Left lung (tissue), 10 donors: ENCODE measurements around the gene LRMDA. TPM values are rescaled to one million over a fixed set of nuclear protein-coding genes. Genes with fewer than 3 reads are reported as not detected.
A peak's percentile ranks its signal among the peaks of the same experiment; 100 is the strongest.

Source experiments
- ATAC-seq: fragments of 200-7000 bp; cut with Tn5 transposase; one replicate; pipeline ENCODE4 v1.9.1; 2020; ENCODE audit warnings: moderate library complexity
- DNase-seq, 4 donors: peaks; one replicate each; pipeline ENCODE4 v3.0.0-alpha.2; 2013 to 2020
- H3K27ac ChIP-seq, 2 donors: fragments of 200-600 bp; sonication (generic) in 1 of 2; one replicate each; pipeline versions ENCODE4 v1.5.0 to v1.8.0; 2020 to 2021
- H3K27me3 ChIP-seq, 2 donors: fragments of 200-600 bp; sonication (generic) in 1 of 2; one replicate each; pipeline versions ENCODE4 v1.5.0 to v1.8.0; 2020 to 2021
- H3K36me3 ChIP-seq, 2 donors: fragments of 200-600 bp; sonication (generic) in 1 of 2; one replicate each; pipeline versions ENCODE4 v1.5.0 to v1.8.0; 2020 to 2021
- H3K4me1 ChIP-seq, 2 donors: fragments of 200-600 bp; one replicate each; pipeline ENCODE4 v1.8.0; 2021
- H3K4me3 ChIP-seq, 2 donors: fragments of 200-600 bp; sonication (generic) in 1 of 2; one replicate each; pipeline versions ENCODE4 v1.5.0 to v1.8.0; 2020 to 2021; ENCODE audit warnings: mild to moderate bottlenecking in 1 of 2
- H3K9me3 ChIP-seq, 2 donors: fragments of 200-600 bp; sonication (generic) in 1 of 2; one replicate each; pipeline versions ENCODE4 v1.5.0 to v1.8.0; 2020 to 2021
- intact Hi-C, 2 donors: fragments of 100-400 bp; cut with DNase I; formaldehyde crosslinking; loops; one replicate each; pipeline versions ENCODE4 v1.11.2 to v1.14.2; 2022
- polyA plus RNA-seq, 6 donors: library from polyadenylated mRNA; unstranded; fragments of 120-200 nt; gene quantifications; one replicate each; pipeline ENCODE4 v1.2.1, GENCODE V29; 2013; ENCODE audit not compliant: insufficient read length in 6 of 6
- total RNA-seq, 2 donors: library from RNA; stranded (reverse); fragmentation: NEBNext Ultra II Directional; extraction: Animal tissue kit (Norgen Biotek cat#: 25700); gene quantifications; one replicate each; pipeline ENCODE4 v1.2.1, GENCODE V29; 2021
- TF ChIP-seq, protein P1 (sequence below), 2 donors: fragments of 200-600 bp; sonication (generic) in 1 of 2; IDR thresholded peaks; one replicate each; pipeline versions ENCODE4 v1.5.0 to v1.8.0; 2021; ENCODE audit warnings: antibody characterized with exemption in 2 of 2
- donor health status: DM: no; HTN: yes; CAD: no.
- donor health status: DM: no; HTN: no; CAD: no.

LRMDA gene
- total and polyA plus RNA-seq, 8 donors, result 13.9 to 23.6 (median 18.7) TPM

GRCh38 chr10:75976681-75977080, 545.3 kb downstream of the LRMDA start:
- peaks cover 0 to 12% of the 10 kb centered on the region in 2 donors for H3K4me1 ChIP-seq
- H3K36me3 ChIP-seq, result no peaks in the 10 kb centered on the region

DNA sequence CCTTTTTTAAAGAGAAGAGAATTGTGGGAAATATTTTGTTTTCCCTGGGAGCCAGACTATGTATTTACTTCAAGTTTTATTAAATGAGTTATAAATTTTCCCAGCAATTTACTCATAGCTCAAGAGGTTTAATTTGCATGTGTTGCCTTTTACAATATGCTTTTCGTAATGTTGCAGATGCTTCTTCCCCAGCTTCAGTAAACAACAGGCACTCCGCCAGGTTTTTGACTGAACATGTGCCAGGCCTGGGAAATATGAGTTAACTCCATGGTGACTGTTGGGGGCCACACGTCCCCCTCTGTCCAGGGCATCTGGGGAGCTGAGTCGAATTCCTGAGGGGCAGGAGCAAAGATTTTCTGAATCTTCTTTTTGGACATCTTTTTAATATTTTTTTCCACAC, 545.7 kb downstream of the LRMDA start:
- Histone ChIP-seq H3K27ac (no peak overlapping the region), H3K4me1 (peaks cover 0 to 12% of the 10 kb centered on the region in 2 donors), H3K4me3 (no peak overlapping the region), H3K9me3 (no peaks in the 10 kb centered on the region), H3K27me3 (no peaks in the 10 kb centered on the region), H3K36me3 (no peaks in the 10 kb centered on the region)
- intact Hi-C loops, result no loop called here
- TF ChIP-seq, protein P1, sequence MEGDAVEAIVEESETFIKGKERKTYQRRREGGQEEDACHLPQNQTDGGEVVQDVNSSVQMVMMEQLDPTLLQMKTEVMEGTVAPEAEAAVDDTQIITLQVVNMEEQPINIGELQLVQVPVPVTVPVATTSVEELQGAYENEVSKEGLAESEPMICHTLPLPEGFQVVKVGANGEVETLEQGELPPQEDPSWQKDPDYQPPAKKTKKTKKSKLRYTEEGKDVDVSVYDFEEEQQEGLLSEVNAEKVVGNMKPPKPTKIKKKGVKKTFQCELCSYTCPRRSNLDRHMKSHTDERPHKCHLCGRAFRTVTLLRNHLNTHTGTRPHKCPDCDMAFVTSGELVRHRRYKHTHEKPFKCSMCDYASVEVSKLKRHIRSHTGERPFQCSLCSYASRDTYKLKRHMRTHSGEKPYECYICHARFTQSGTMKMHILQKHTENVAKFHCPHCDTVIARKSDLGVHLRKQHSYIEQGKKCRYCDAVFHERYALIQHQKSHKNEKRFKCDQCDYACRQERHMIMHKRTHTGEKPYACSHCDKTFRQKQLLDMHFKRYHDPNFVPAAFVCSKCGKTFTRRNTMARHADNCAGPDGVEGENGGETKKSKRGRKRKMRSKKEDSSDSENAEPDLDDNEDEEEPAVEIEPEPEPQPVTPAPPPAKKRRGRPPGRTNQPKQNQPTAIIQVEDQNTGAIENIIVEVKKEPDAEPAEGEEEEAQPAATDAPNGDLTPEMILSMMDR (IDR thresholded peaks at IDR 0.05), result no peak
- DNase-seq, result peak in 2 of 4 donors; percentile 86 to 88
- ATAC-seq, result no peak

More at GRCh38 chr10:75976681-75977080, 545.3 kb downstream of the LRMDA start:
- no peak overlapping the region for H3K4me3 ChIP-seq
- ATAC-seq (no peak), DNase-seq (peak in 1 of 4 donors; percentile 16)
- intact Hi-C loops, result no loop called here
- TF ChIP-seq, protein P1 (IDR thresholded peaks at IDR 0.05), result no peak
- no peaks in the 10 kb centered on the region for H3K27me3 ChIP-seq
- no peak overlapping the region for H3K27ac ChIP-seq
- no peaks in the 10 kb centered on the region for H3K9me3 ChIP-seq

GRCh38 chr10:75978213-75978612, 546.8 kb downstream of the LRMDA start:
- no peak for ATAC-seq

GRCh38 chr10:75980419-75981002, 549.1 kb downstream of the LRMDA start:
- H3K9me3 ChIP-seq, result no peaks in the 10 kb centered on the region
- no peaks in the 10 kb centered on the region for H3K36me3 ChIP-seq
- H3K4me3 ChIP-seq, result no peak overlapping the region
- TF ChIP-seq, protein P1 (IDR thresholded peaks at IDR 0.05), result no peak
- intact Hi-C loops, result no loop called here
- H3K27me3 ChIP-seq, result no peaks in the 10 kb centered on the region
- no peak overlapping the region for H3K27ac ChIP-seq
- H3K4me1 ChIP-seq, result peaks cover 0 to 3% of the 10 kb centered on the region in 2 donors
- ATAC-seq (no peak), DNase-seq (no peak)

More at GRCh38 chr10:75978213-75978612, 546.8 kb downstream of the LRMDA start:
- no peak overlapping the region for H3K4me3 ChIP-seq
- TF ChIP-seq, protein P1 (IDR thresholded peaks at IDR 0.05), result no peak
- H3K36me3 ChIP-seq, result no peaks in the 10 kb centered on the region
- no peak overlapping the region for H3K27ac ChIP-seq
- no peaks in the 10 kb centered on the region for H3K27me3 ChIP-seq
- H3K4me1 ChIP-seq, result peaks cover 0 to 4% of the 10 kb centered on the region in 2 donors
- no peak for DNase-seq
- intact Hi-C loops, result no loop called here
- no peaks in the 10 kb centered on the region for H3K9me3 ChIP-seq

DNA sequence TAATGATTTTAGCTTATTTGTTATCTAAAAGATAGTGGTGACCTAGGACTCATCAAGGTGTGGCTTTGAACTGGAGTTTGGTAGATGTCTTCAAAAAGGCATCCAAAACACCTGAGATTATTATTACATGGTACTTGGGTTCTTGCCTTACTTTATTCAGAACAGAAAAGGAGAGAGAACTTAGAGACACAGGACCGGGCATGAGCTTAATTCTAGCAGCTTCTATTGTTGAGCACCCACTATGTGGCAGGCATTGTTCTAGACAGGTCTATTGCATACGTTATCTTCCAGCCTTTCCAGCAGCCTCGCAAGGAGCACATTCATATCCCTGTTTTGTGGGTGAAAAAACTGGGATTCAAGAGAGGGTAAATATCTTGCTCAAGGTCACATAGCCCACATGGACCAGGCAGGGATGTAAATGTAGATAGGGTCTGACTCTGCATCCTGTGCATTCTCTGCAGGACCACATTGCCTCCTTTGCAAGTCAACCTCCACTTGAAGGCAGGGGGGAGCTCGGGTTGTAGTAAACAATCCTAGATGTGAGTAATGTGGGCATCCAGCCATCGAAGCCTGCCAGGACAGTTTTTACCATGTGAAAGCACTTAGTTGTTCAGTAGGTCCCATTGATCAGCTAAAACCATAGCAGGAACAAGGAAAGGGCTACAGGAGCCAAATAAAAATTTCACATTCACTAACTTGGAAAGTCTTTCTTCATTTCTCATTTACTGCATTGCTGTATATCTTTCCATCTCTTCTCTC, 551.4 kb downstream of the LRMDA start:
- intact Hi-C loops, result no loop called here
- Histone ChIP-seq H3K4me3 (no peak overlapping the region), H3K4me1 (peaks cover 0 to 3% of the 10 kb centered on the region in 2 donors), H3K9me3 (no peaks in the 10 kb centered on the region), H3K27ac (no peak overlapping the region), H3K27me3 (no peaks in the 10 kb centered on the region), H3K36me3 (no peaks in the 10 kb centered on the region)
- TF ChIP-seq, protein P1 (IDR thresholded peaks at IDR 0.05), result no peak
- ATAC-seq, result no peak
- DNase-seq, result no peak
